GM12878 (cell line): ENCODE data around the gene SMIM43. TPM values are rescaled to one million over a fixed set of nuclear protein-coding genes. Genes with fewer than 3 reads are reported as not detected.

Experiments used
- ATAC-seq: fragments of 200-7000 bp; cut with Tn5 transposase; 3 replicates; pipeline ENCODE4 v1.9.1; 2020; ENCODE audit warnings: mild to moderate bottlenecking, moderate library complexity
- BruUV-seq: library from RNA; stranded (reverse); fragments of 400-500 nt; replicated peaks from 2 replicates; lab custom pipeline; 2021; lab: Mats Ljungman, UMichigan
- CTCF ChIA-PET: fragments of 300-600 bp; sonication (Branson Sonifier 250); formaldehyde crosslinking; extraction: SDS; loops from one replicate; lab custom pipeline; 2021; ENCODE audit warnings: inconsistent platforms; lab: Yijun Ruan, JAX
- POLR2A ChIA-PET: fragments of 350-600 bp; formaldehyde crosslinking; extraction: SDS; loops from one replicate; lab custom pipeline; 2021; ENCODE audit warnings: inconsistent platforms; lab: Charles Lee
- RAD21 ChIA-PET: fragments of 300-600 bp; sonication (Branson Sonifier 250); formaldehyde crosslinking; loops from one replicate; lab custom pipeline; 2023; ENCODE audit warnings: antibody characterized with exemption; ENCODE audit not compliant: unreplicated experiment; lab: Charles Lee
- SMC1A ChIA-PET: fragments of 300-600 bp; sonication (Branson Sonifier 250); formaldehyde crosslinking; loops from one replicate; lab custom pipeline; 2023; ENCODE audit not compliant: unreplicated experiment, uncharacterized antibody; lab: Charles Lee
- DNase-seq: peaks from one replicate; pipeline ENCODE4 v3.0.0-alpha.2; 2011; ENCODE audit warnings: low read depth, low spot score
- FAIRE-seq: peaks from 3 replicates; lab custom pipeline; 2011; peaks lifted over from hg19 to GRCh38; lab: Jason Lieb, UNC
- H2AFZ ChIP-seq: 2 replicates; pipeline ENCODE4 v1.6.0; 2011; ENCODE audit warnings: low read depth, low read length, control low read depth; ENCODE audit not compliant: control insufficient read depth
- H3K27ac ChIP-seq: 2 replicates; pipeline ENCODE4 v1.5.1; 2011; ENCODE audit warnings: control low read depth; ENCODE audit not compliant: control insufficient read depth, insufficient read depth
- H3K27me3 ChIP-seq, 2 experiments: replicated peaks in 1 of 2; 2 replicates each; pipeline versions ENCODE4 v1.6.0 to v1.6.1; 2011; ENCODE audit warnings: low read length in 1 of 2; ENCODE audit not compliant: control insufficient read depth in 2 of 2, insufficient read depth in 2 of 2
- H3K36me3 ChIP-seq, 2 experiments: 2 replicates each; pipeline ENCODE4 v1.5.1; 2011; ENCODE audit warnings: low read length in 1 of 2; ENCODE audit not compliant: control insufficient read depth in 2 of 2, insufficient read depth in 2 of 2
- H3K4me1 ChIP-seq: 2 replicates; pipeline ENCODE4 v1.6.1; 2011; ENCODE audit warnings: mild to moderate bottlenecking, low read length, moderate library complexity, mixed read lengths; ENCODE audit not compliant: control insufficient read depth, insufficient read depth
- H3K4me2 ChIP-seq: 2 replicates; pipeline ENCODE4 v1.6.0; 2011; ENCODE audit warnings: control low read depth; ENCODE audit not compliant: control insufficient read depth, insufficient read depth
- H3K4me3 ChIP-seq: fragments of 200-600 bp; sonication (generic); 2 replicates; pipeline ENCODE4 v1.5.1; 2016
- H3K79me2 ChIP-seq: 2 replicates; pipeline ENCODE4 v1.6.0; 2011; ENCODE audit warnings: low read length; ENCODE audit not compliant: control insufficient read depth, insufficient read depth
- H3K9ac ChIP-seq: 2 replicates; pipeline ENCODE4 v1.8.0; 2011; ENCODE audit warnings: low read length, control low read depth, mixed read lengths; ENCODE audit not compliant: control insufficient read depth, insufficient read depth
- H3K9me3 ChIP-seq: replicated peaks from 3 replicates; pipeline ENCODE4 v1.5.1; 2011; ENCODE audit warnings: mild to moderate bottlenecking, low read length; ENCODE audit not compliant: control insufficient read depth, insufficient read depth
- H4K20me1 ChIP-seq: 2 replicates; pipeline ENCODE4 v1.6.0; 2011; ENCODE audit not compliant: control insufficient read depth, insufficient read depth
- CBX3 ChIP-seq: fragments of 200-600 bp; sonication (generic); IDR thresholded peaks from 2 replicates; pipeline ENCODE4 v1.6.1; 2016; ENCODE audit warnings: low read depth, borderline replicate concordance
- CUX1 ChIP-seq: IDR thresholded peaks from 2 replicates; pipeline ENCODE4 v1.6.1; 2012; ENCODE audit warnings: improper control_type of control experiment, low read depth, low read length; ENCODE audit not compliant: insufficient replicate concordance
- HSF1 ChIP-seq: fragments of 150-350 bp; IDR thresholded peaks from 2 replicates; pipeline ENCODE4 v1.6.1; 2014; ENCODE audit warnings: mild to moderate bottlenecking, low read depth, low read length
- KLF5 ChIP-seq: fragments of 450-650 bp; IDR thresholded peaks from 2 replicates; pipeline ENCODE4 v1.6.1; 2014; ENCODE audit warnings: mild to moderate bottlenecking; ENCODE audit not compliant: partially characterized antibody
- MEF2B ChIP-seq: fragments of 450-650 bp; IDR thresholded peaks from 2 replicates; pipeline ENCODE4 v1.6.1; 2018; ENCODE audit warnings: mild to moderate bottlenecking, moderate library complexity; ENCODE audit not compliant: partially characterized antibody, poor library complexity, severe bottlenecking
- PKNOX1 ChIP-seq: fragments of 450-650 bp; IDR thresholded peaks from 2 replicates; pipeline ENCODE4 v1.6.1; 2016; ENCODE audit warnings: mild to moderate bottlenecking
- RB1 ChIP-seq: fragments of 450-650 bp; formaldehyde crosslinking; IDR thresholded peaks from 2 replicates; pipeline ENCODE4 v1.6.1; 2017; ENCODE audit warnings: mild to moderate bottlenecking, borderline replicate concordance
- RBBP5 ChIP-seq: fragments of 200-600 bp; sonication (generic); conservative IDR thresholded peaks from 2 replicates; pipeline ENCODE4 v1.6.1; 2016
- RCOR1 ChIP-seq: conservative IDR thresholded peaks from 2 replicates; pipeline ENCODE4 v1.6.1; 2012; ENCODE audit warnings: low read depth, low read length, improper control_type of control experiment
- SREBF1 ChIP-seq: IDR thresholded peaks from 2 replicates; pipeline ENCODE4 v1.6.1; 2012; ENCODE audit warnings: mild to moderate bottlenecking, low read length
- ZBTB11 ChIP-seq: fragments of 450-650 bp; formaldehyde crosslinking; IDR thresholded peaks from 2 replicates; pipeline ENCODE4 v1.5.0; 2022; ENCODE audit warnings: mild to moderate bottlenecking, missing genetic modification characterization
- WGBS: methylation state at CpG from one replicate; pipeline ENCODE4 v1.1.6; 2016; ENCODE audit warnings: low lambda C conversion rate; ENCODE audit not compliant: insufficient replicate concordance, insufficient coverage; ENCODE audit errors: missing lambda C conversion rate; 5-methylcytosine and 5-hydroxymethylcytosine counted together
- in situ Hi-C: fragments of 300-500 bp; cut with MboI; formaldehyde crosslinking; loops from 9 replicates; pipeline ENCODE4 v1.14.3; 2018; ENCODE audit warnings: mixed read lengths
- intact Hi-C: fragments of 100-400 bp; cut with micrococcal nuclease; formaldehyde crosslinking; loops from one replicate; pipeline ENCODE4 v1.14.2; 2022; ENCODE audit not compliant: unreplicated experiment
- polyA plus RNA-seq, 11 experiments: library from polyadenylated mRNA; depleted of rRNA in 4 of 11; unstranded in 6 of 11; stranded (reverse) in 5 of 11; fragments of >200 nt; fragmentation: Nextera tagmentation in 4 of 11; fragmentation: Illumina TruSeq in 1 of 11; extraction: Ambion mirVana in 4 of 11; extraction: Trizol in 1 of 11; gene quantifications; 1 replicate in 1 of 11; 2 replicates in 10 of 11; pipeline versions ENCODE4 v1.2.1 to v1.2.3, GENCODE V29; 2011 to 2016; ENCODE audit warnings: inconsistent platforms in 2 of 11, missing spikeins in 2 of 11, low read depth in 1 of 11
- total RNA-seq, 4 experiments: library from RNA; depleted of rRNA in 3 of 4; stranded (reverse); fragments of >200 nt in 3 of 4; fragmentation: Illumina TruSeq in 1 of 4; extraction: Trizol in 1 of 4; gene quantifications; 2 replicates each; pipeline versions ENCODE4 v1.2.1 to v1.2.3, GENCODE V29; 2013 to 2021

SMIM43 gene
- total and polyA plus RNA-seq, 10 of the 15 experiments (the other 5 are each of a cell fraction or from before 2014, with no cell fraction given) = 0.12 TPM; not detected in 9

GRCh38 chr4:121792966-121793365, 28.0 kb upstream of the SMIM43 start (continued):
- TF ChIP-seq RCOR1 (no peak), ZBTB11 (CRISPR knock-in tag) (no peak), HSF1 (no peak), SREBF1 (no peak), KLF5 (no peak), MEF2B (no peak)

- H3K9me3 ChIP-seq = no peaks in the 10 kb centered on the region
- no peak overlapping the region for H3K4me3 ChIP-seq
- H3K4me2 ChIP-seq = no peak overlapping the region
- intact Hi-C loops = no loop called here
- no peak overlapping the region for H2AFZ ChIP-seq
- in situ Hi-C loops = no loop called here
- 78% methylated on average over 5 of the region's 5 CpGs for WGBS
- ChIA-PET SMC1A (interaction anchor here (0.6 to 2.1 kb wide), 4 partner anchors 8 to 106 kb away, joined by 4 to 8 read pairs (median 4); partner anchors contain the start of gene EXOSC9), POLR2A (no interaction called here), CTCF (no interaction called here), RAD21 (no interaction called here)
- BruUV-seq = no TSS peak
- H3K27me3 ChIP-seq = no peaks in the 10 kb centered on the region
- DNase-seq = no peak
- no peaks in the 10 kb centered on the region for H4K20me1 ChIP-seq
- no peak for FAIRE-seq
- no peak overlapping the region for H3K9ac ChIP-seq
- no peaks in the 10 kb centered on the region for H3K79me2 ChIP-seq
- H3K4me1 ChIP-seq = peaks cover 32% of the 10 kb centered on the region
- ATAC-seq = no peak
- H3K27ac ChIP-seq = no peak overlapping the region
- no peaks in the 10 kb centered on the region for H3K36me3 ChIP-seq
- no peak for TF ChIP-seq CUX1
- no peak for TF ChIP-seq PKNOX1
- no peak for TF ChIP-seq CBX3
- TF ChIP-seq RBBP5 = no peak
- TF ChIP-seq RB1 = no peak
These were observed 26.5 kb upstream of the SMIM43 start for GRCh38 chr4:121791481-121791880.
